ENCODE measurements around the gene SLC17A5.
A peak's percentile ranks its signal among the peaks of the same experiment; 100 is the strongest.
"Not testable (repeated sequence)": the region's sequence is repeated elsewhere in the genome, so short reads cannot be mapped to it uniquely, and the experiment has no call there.

Gene SLC17A5

DNA sequence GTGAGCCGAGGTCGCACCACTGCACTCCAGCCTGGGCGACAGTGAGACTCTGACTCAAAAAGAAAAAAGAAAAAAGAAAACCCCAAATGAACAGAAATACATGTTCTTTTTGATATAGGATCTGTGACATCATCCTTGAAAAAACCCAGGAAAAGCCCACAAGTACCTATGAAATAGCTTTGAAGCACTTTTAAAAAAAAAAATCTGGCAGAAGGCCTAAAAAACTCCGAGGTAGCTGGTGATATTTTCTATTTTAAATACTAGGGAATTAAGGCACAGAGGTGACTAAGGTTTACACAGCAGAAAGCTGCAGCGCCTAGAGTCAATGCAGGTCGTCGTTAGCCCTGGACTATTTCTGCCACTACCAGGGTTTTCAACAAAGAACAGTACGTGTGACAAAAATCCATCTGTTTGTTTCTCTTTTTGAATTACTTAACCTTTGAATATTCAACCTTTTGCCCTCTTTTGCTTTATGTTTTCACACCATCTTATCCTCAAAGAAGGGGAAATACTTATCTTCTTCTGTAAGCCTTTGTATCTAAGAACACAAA lies 93.5 kb downstream of the SLC17A5 start:
- Histone ChIP-seq H3K4ac (ENCODE audit: low read depth, low read length) (no peak overlapping the region), H2BK12ac (ENCODE audit: low read length) (no peak overlapping the region), H4K8ac (ENCODE audit: low read depth, low read length) (no peak overlapping the region), H3K9ac (ENCODE audit: low read length) (no peak overlapping the region), H4K91ac (ENCODE audit: low read depth, low read length) (no peak overlapping the region), H2AFZ (ENCODE audit: insufficient read depth, low read length, poor library complexity) (no peak overlapping the region), H3K79me1 (ENCODE audit: low read length) (peaks cover 3% of the 10 kb centered on the region), H3K9me3 (ENCODE audit: insufficient read depth, low read depth, low read length) (no peaks in the 10 kb centered on the region), H3K18ac (ENCODE audit: low read length) (no peak overlapping the region), H3K4me3 (ENCODE audit: low read depth, low read length) (no peak overlapping the region), H3K14ac (ENCODE audit: low read length) (no peak overlapping the region), H3K79me2 (ENCODE audit: control insufficient read depth, insufficient read depth, low read length, poor library complexity) (peaks cover 2% of the 10 kb centered on the region), H3K36me3 (ENCODE audit: control insufficient read depth in 1 of 2, insufficient read depth in 2 of 2, low read length in 2 of 2) (no peaks in the 10 kb centered on the region), H2BK120ac (ENCODE audit: insufficient read depth, low read length, poor library complexity) (no peak overlapping the region), H2AK5ac (ENCODE audit: low read length) (no peak overlapping the region), H3K23ac (ENCODE audit: low read length) (no peak overlapping the region), H4K12ac (ENCODE audit: low read depth, low read length) (no peak overlapping the region), H3K4me1 (ENCODE audit: control insufficient read depth in 1 of 2, insufficient read depth in 2 of 2, low read length in 2 of 2) (peaks cover 4 to 8% of the 10 kb centered on the region in 2 experiments), H3K27me3 (ENCODE audit: insufficient read depth, low read length) (no peaks in the 10 kb centered on the region), H3K27ac (ENCODE audit: low read depth, low read length) (no peak overlapping the region), H3K4me2 (ENCODE audit: low read length) (no peak overlapping the region), H2BK5ac (ENCODE audit: low read depth, low read length, poor library complexity) (no peak overlapping the region)
- no CpG with 5 or more reads among the region's 8 CpGs for whole genome bisulfite sequencing (ENCODE audit: extremely low coverage, insufficient coverage, insufficient read length)
- no peak for DNase-seq

DNA sequence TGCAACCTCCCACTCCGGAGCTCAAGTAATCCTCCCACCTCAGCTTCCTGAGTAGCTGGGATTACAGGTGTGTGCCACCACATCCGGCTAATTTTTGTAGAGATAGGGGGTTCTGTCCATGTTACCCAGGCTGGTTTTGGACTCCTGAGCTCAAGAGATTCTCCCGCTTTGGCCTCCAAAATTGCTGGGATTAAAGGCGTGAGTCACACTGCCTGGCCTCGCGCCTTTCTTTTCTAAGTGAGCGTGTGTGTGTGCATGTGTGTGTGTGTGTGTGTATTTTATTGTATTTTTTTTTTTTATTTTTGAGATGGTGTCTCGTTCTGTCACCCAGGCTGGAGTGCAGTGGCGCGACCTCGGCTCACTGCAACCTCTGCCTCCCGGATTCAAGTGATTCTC lies 94.4 kb downstream of the SLC17A5 start:
- not testable (repeated sequence) for H3K18ac ChIP-seq (ENCODE audit: low read length); H2BK5ac ChIP-seq (ENCODE audit: low read depth, low read length, poor library complexity); H3K4me1 ChIP-seq (ENCODE audit: control insufficient read depth in 1 of 2, insufficient read depth in 2 of 2, low read length in 2 of 2); H3K36me3 ChIP-seq (ENCODE audit: control insufficient read depth in 1 of 2, insufficient read depth in 2 of 2, low read length in 2 of 2); H2AFZ ChIP-seq (ENCODE audit: insufficient read depth, low read length, poor library complexity); H3K27ac ChIP-seq (ENCODE audit: low read depth, low read length); H3K79me2 ChIP-seq (ENCODE audit: control insufficient read depth, insufficient read depth, low read length, poor library complexity); DNase-seq; H2BK120ac ChIP-seq (ENCODE audit: insufficient read depth, low read length, poor library complexity); H3K4ac ChIP-seq (ENCODE audit: low read depth, low read length); H3K9ac ChIP-seq (ENCODE audit: low read length); H3K9me3 ChIP-seq (ENCODE audit: insufficient read depth, low read depth, low read length); H3K23ac ChIP-seq (ENCODE audit: low read length); H3K14ac ChIP-seq (ENCODE audit: low read length); H3K4me3 ChIP-seq (ENCODE audit: low read depth, low read length); H3K4me2 ChIP-seq (ENCODE audit: low read length); H4K8ac ChIP-seq (ENCODE audit: low read depth, low read length); H2AK5ac ChIP-seq (ENCODE audit: low read length); H3K27me3 ChIP-seq (ENCODE audit: insufficient read depth, low read length); H4K91ac ChIP-seq (ENCODE audit: low read depth, low read length); H3K79me1 ChIP-seq (ENCODE audit: low read length); H4K12ac ChIP-seq (ENCODE audit: low read depth, low read length)
- no CpG with 5 or more reads among the region's 12 CpGs for WGBS (ENCODE audit: extremely low coverage, insufficient coverage, insufficient read length)
- H2BK12ac ChIP-seq (ENCODE audit: low read length), result peak overlapping the region; percentile 11

DNA sequence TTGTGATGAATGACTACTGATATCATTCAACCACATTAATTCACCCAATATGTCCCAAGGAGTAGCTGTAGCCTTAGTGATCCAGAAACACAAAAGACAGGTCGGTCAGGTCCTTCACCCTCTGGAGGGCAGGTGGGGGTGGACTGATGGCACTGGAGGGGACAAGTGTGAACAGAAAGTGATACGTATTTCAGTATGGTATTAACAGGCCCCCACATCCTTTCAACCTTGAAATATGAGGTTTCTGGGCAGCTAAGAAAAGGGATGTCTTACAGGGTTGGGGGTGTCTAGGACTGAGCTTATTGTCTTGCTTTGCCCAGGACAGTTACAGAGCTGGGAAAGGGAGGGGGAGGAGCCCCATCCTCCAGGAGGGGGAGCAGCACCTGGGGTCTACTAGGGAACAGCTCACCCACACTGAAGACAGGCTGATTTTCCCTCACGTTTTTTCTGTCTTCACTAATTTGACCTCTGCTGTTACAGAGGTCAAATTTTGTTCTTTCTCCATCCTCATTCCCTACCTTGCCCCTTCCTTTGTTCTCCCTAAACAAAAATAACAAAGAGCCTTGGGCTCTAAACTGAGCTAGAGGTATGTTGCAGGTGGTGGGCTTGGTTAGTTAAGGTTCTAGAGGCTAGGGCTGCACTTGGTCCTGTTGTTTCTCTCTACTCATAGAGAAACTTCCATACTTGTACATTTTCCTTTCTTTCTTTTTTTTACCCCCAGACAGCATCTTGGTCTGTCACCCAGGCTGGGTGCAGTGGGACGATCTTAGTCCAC lies 95.0 kb downstream of the SLC17A5 start:
- no peak overlapping the region for H3K4me2 ChIP-seq (ENCODE audit: low read length)
- H3K14ac ChIP-seq (ENCODE audit: low read length), result no peak overlapping the region
- peaks cover 4 to 5% of the 10 kb centered on the region in 2 experiments for H3K4me1 ChIP-seq (ENCODE audit: control insufficient read depth in 1 of 2, insufficient read depth in 2 of 2, low read length in 2 of 2)
- no peaks in the 10 kb centered on the region for H3K27me3 ChIP-seq (ENCODE audit: insufficient read depth, low read length)
- no peak overlapping the region for H2BK120ac ChIP-seq (ENCODE audit: insufficient read depth, low read length, poor library complexity)
- H4K8ac ChIP-seq (ENCODE audit: low read depth, low read length), result no peak overlapping the region
- H3K4ac ChIP-seq (ENCODE audit: low read depth, low read length), result no peak overlapping the region
- no peak overlapping the region for H3K27ac ChIP-seq (ENCODE audit: low read depth, low read length)
- H3K18ac ChIP-seq (ENCODE audit: low read length), result no peak overlapping the region
- no peak overlapping the region for H3K23ac ChIP-seq (ENCODE audit: low read length)
- no peak overlapping the region for H4K91ac ChIP-seq (ENCODE audit: low read depth, low read length)
- no peak overlapping the region for H3K9ac ChIP-seq (ENCODE audit: low read length)
- no peak overlapping the region for H2AK5ac ChIP-seq (ENCODE audit: low read length)
- no CpG with 5 or more reads among the region's 4 CpGs for WGBS (ENCODE audit: extremely low coverage, insufficient coverage, insufficient read length)
- no peaks in the 10 kb centered on the region for H3K9me3 ChIP-seq (ENCODE audit: insufficient read depth, low read depth, low read length)
- no peak overlapping the region for H4K12ac ChIP-seq (ENCODE audit: low read depth, low read length)
- no peaks in the 10 kb centered on the region for H3K79me2 ChIP-seq (ENCODE audit: control insufficient read depth, insufficient read depth, low read length, poor library complexity)
- DNase-seq, result no peak
- H3K79me1 ChIP-seq (ENCODE audit: low read length), result no peaks in the 10 kb centered on the region
- H3K4me3 ChIP-seq (ENCODE audit: low read depth, low read length), result no peak overlapping the region
- no peak overlapping the region for H2BK5ac ChIP-seq (ENCODE audit: low read depth, low read length, poor library complexity)
- no peaks in the 10 kb centered on the region for H3K36me3 ChIP-seq (ENCODE audit: control insufficient read depth in 1 of 2, insufficient read depth in 2 of 2, low read length in 2 of 2)
- H2AFZ ChIP-seq (ENCODE audit: insufficient read depth, low read length, poor library complexity), result no peak overlapping the region
- H2BK12ac ChIP-seq (ENCODE audit: low read length), result no peak overlapping the region

DNA sequence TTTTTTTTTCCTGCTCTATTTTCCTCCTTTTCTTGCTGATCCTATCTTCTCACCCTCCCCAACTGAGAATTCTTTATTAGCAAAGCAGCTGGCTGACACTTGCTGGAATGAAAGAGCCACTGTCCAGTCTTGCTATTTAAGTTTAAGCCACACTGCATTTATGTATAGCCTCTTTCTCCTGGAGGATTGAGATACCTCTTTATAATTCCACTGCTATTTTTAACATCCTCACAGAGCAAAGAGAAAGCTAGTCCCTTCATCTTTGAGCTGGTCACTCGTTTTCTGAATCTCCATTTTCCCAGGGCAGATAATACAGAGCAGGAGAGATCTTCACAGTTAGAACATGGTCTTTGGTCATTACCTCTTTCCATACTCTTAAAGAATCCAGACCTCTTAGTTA lies 97.0 kb downstream of the SLC17A5 start:
- no peak overlapping the region for H4K8ac ChIP-seq (ENCODE audit: low read depth, low read length)
- peaks cover 4 to 5% of the 10 kb centered on the region in 2 experiments for H3K4me1 ChIP-seq (ENCODE audit: control insufficient read depth in 1 of 2, insufficient read depth in 2 of 2, low read length in 2 of 2)
- no CpG with 5 or more reads among the region's 1 CpG for WGBS (ENCODE audit: extremely low coverage, insufficient coverage, insufficient read length)
- H3K27me3 ChIP-seq (ENCODE audit: insufficient read depth, low read length), result no peaks in the 10 kb centered on the region
- no peak overlapping the region for H4K12ac ChIP-seq (ENCODE audit: low read depth, low read length)
- H3K79me2 ChIP-seq (ENCODE audit: control insufficient read depth, insufficient read depth, low read length, poor library complexity), result no peaks in the 10 kb centered on the region
- H3K9ac ChIP-seq (ENCODE audit: low read length), result no peak overlapping the region
- H3K4me2 ChIP-seq (ENCODE audit: low read length), result no peak overlapping the region
- H4K91ac ChIP-seq (ENCODE audit: low read depth, low read length), result no peak overlapping the region
- no peaks in the 10 kb centered on the region for H3K36me3 ChIP-seq (ENCODE audit: control insufficient read depth in 1 of 2, insufficient read depth in 2 of 2, low read length in 2 of 2)
- no peaks in the 10 kb centered on the region for H3K9me3 ChIP-seq (ENCODE audit: insufficient read depth, low read depth, low read length)
- H2AK5ac ChIP-seq (ENCODE audit: low read length), result no peak overlapping the region
- no peak overlapping the region for H3K14ac ChIP-seq (ENCODE audit: low read length)
- H2BK120ac ChIP-seq (ENCODE audit: insufficient read depth, low read length, poor library complexity), result no peak overlapping the region
- no peak overlapping the region for H3K27ac ChIP-seq (ENCODE audit: low read depth, low read length)
- H3K4ac ChIP-seq (ENCODE audit: low read depth, low read length), result no peak overlapping the region
- H3K23ac ChIP-seq (ENCODE audit: low read length), result no peak overlapping the region
- H3K4me3 ChIP-seq (ENCODE audit: low read depth, low read length), result no peak overlapping the region
- no peak overlapping the region for H3K18ac ChIP-seq (ENCODE audit: low read length)
- no peak overlapping the region for H2AFZ ChIP-seq (ENCODE audit: insufficient read depth, low read length, poor library complexity)
- no peak overlapping the region for H2BK5ac ChIP-seq (ENCODE audit: low read depth, low read length, poor library complexity)
- no peaks in the 10 kb centered on the region for H3K79me1 ChIP-seq (ENCODE audit: low read length)
- DNase-seq, result no peak
- no peak overlapping the region for H2BK12ac ChIP-seq (ENCODE audit: low read length)

Measured in trophoblast cell (in vitro differentiated cells and primary cell).